ENCODE measurements around the gene RNF31. TPM values are rescaled to one million over a fixed set of nuclear protein-coding genes. Genes with fewer than 3 reads are reported as not detected.

Gene RNF31
- total and polyA plus RNA-seq, 2 of the 13 experiments (the other 11 are each of a cell fraction or from before 2014, with no cell fraction given) = 48.2 to 86.8 TPM

- TF ChIP-seq ZNF280D (CRISPR knock-in tag; IDR thresholded peaks at IDR 0.05) (no peak), ZNF598 (CRISPR knock-in tag; IDR thresholded peaks at IDR 0.05; ENCODE audit: borderline replicate concordance) (no peak), GFI1 (CRISPR knock-in tag; IDR thresholded peaks at IDR 0.05; ENCODE audit: borderline replicate concordance) (no peak), ZNF343 (CRISPR knock-in tag; IDR thresholded peaks at IDR 0.05) (no peak), ZNF574 (CRISPR knock-in tag; IDR thresholded peaks at IDR 0.05) (no peak), SALL1 (CRISPR knock-in tag; IDR thresholded peaks at IDR 0.05) (no peak), CC2D1A (CRISPR knock-in tag; IDR thresholded peaks at IDR 0.05) (peak; percentile 88), ZBTB25 (CRISPR knock-in tag; IDR thresholded peaks at IDR 0.05) (0 out of 2 replicates have a peak, but pooled peaks have one; percentile 9), ARNT2 (CRISPR knock-in tag; IDR thresholded peaks at IDR 0.05; ENCODE audit: low read depth) (0 out of 2 replicates have a peak, but pooled peaks have one; percentile 41), THAP8 (CRISPR knock-in tag; IDR thresholded peaks at IDR 0.05; ENCODE audit: borderline replicate concordance) (no peak), ZNF382 (CRISPR knock-in tag; IDR thresholded peaks at IDR 0.05; ENCODE audit: borderline replicate concordance) (no peak), HOMEZ (CRISPR knock-in tag; IDR thresholded peaks at IDR 0.05; ENCODE audit: low read depth) (no peak), GABPA (IDR thresholded peaks at IDR 0.05; ENCODE audit: low read depth, low read length) (no peak), GABPA (CRISPR knock-in tag; IDR thresholded peaks at IDR 0.05; ENCODE audit: low read depth) (no peak), TRIM24 (CRISPR knock-in tag; IDR thresholded peaks at IDR 0.05) (no peak)
Measured at GRCh38 chr14:24110523-24110922, 36.8 kb upstream of the RNF31 start (continued).

Measured in HepG2 (cell line).